WTC11 (cell line): Measurements from ENCODE around the gene ZDBF2. TPM values are rescaled to one million over a fixed set of nuclear protein-coding genes. Genes with fewer than 3 reads are reported as not detected.

Experiments used
- MYBL2 ChIP-seq: sonication (generic); formaldehyde crosslinking; IDR thresholded peaks from 2 replicates; pipeline ENCODE4 v1.8.1; 2023; ENCODE audit warnings: mild to moderate bottlenecking, moderate library complexity, missing genetic modification reagents
- NR1H2 ChIP-seq: sonication (generic); formaldehyde crosslinking; IDR thresholded peaks from 2 replicates; pipeline ENCODE4 v1.9.0; 2021; ENCODE audit warnings: mild to moderate bottlenecking, moderate library complexity, missing genetic modification reagents
- NR3C1 ChIP-seq: sonication (generic); formaldehyde crosslinking; conservative IDR thresholded peaks from 2 replicates; pipeline ENCODE4 v1.8.1; 2023; ENCODE audit warnings: low read depth, mild to moderate bottlenecking, missing genetic modification reagents
- PRRX2 ChIP-seq: fragments of 250-450 bp; sonication (Bioruptor Pico); IDR thresholded peaks from 2 replicates; pipeline ENCODE4 v1.8.0; 2021; ENCODE audit warnings: mild to moderate bottlenecking
- RELA ChIP-seq: sonication (generic); formaldehyde crosslinking; IDR thresholded peaks from 2 replicates; pipeline ENCODE4 v1.8.1; 2022; ENCODE audit warnings: missing genetic modification reagents, mild to moderate bottlenecking, borderline replicate concordance
- ZNF317 ChIP-seq: sonication (generic); formaldehyde crosslinking; IDR thresholded peaks from 2 replicates; pipeline ENCODE4 v1.8.1; 2023; ENCODE audit warnings: low read depth, mild to moderate bottlenecking, moderate library complexity, missing genetic modification reagents, borderline replicate concordance
- ZNF416 ChIP-seq: fragments of 250-450 bp; sonication (Bioruptor Pico); IDR thresholded peaks from 2 replicates; pipeline ENCODE4 v1.9.0; 2021; ENCODE audit warnings: mild to moderate bottlenecking, inconsistent platforms
- ZNF671 ChIP-seq: fragments of 250-450 bp; sonication (Bioruptor Pico); IDR thresholded peaks from 2 replicates; pipeline ENCODE4 v1.8.0; 2021; ENCODE audit warnings: mild to moderate bottlenecking
- total RNA-seq: library from RNA; stranded (reverse); gene quantifications from 3 replicates; pipeline ENCODE4 v1.2.3, GENCODE V29; 2021
- TF ChIP-seq, protein P1 (sequence below): fragments of 250-450 bp; sonication (Bioruptor Pico); IDR thresholded peaks from 2 replicates; pipeline ENCODE4 v1.9.0; 2021; ENCODE audit warnings: mild to moderate bottlenecking
- TF ChIP-seq, protein P2 (sequence below): fragments of 250-450 bp; sonication (Bioruptor Pico); IDR thresholded peaks from 2 replicates; pipeline ENCODE4 v1.9.0; 2021; ENCODE audit warnings: mild to moderate bottlenecking, borderline replicate concordance
- TF ChIP-seq, protein P3 (sequence below): fragments of 200-600 bp; IDR thresholded peaks from 2 replicates; pipeline ENCODE4 v1.8.0; 2022; ENCODE audit warnings: antibody characterized with exemption
- TF ChIP-seq, protein P4 (sequence below): sonication (generic); formaldehyde crosslinking; IDR thresholded peaks from 2 replicates; pipeline ENCODE4 v1.8.0; 2022; ENCODE audit warnings: mild to moderate bottlenecking, missing genetic modification reagents
- TF ChIP-seq, protein P5 (sequence below): sonication (generic); formaldehyde crosslinking; IDR thresholded peaks from 2 replicates; pipeline ENCODE4 v1.8.1; 2023; ENCODE audit warnings: mild to moderate bottlenecking, missing genetic modification reagents, moderate library complexity
- TF ChIP-seq, protein P6 (sequence below): sonication (generic); formaldehyde crosslinking; IDR thresholded peaks from 2 replicates; pipeline ENCODE4 v1.8.1; 2023; ENCODE audit warnings: mild to moderate bottlenecking, missing genetic modification reagents, borderline replicate concordance
- TF ChIP-seq, protein P7 (sequence below): fragments of 250-450 bp; sonication (Bioruptor Pico); IDR thresholded peaks from 2 replicates; pipeline ENCODE4 v2.1.2; 2022; ENCODE audit warnings: mild to moderate bottlenecking, moderate library complexity
- TF ChIP-seq, protein P8 (sequence below): fragments of 250-450 bp; sonication (Bioruptor Pico); IDR thresholded peaks from 2 replicates; pipeline ENCODE4 v1.9.0; 2021; ENCODE audit warnings: mild to moderate bottlenecking

ZDBF2 gene
- total RNA-seq, 1 experiment from 2014 or later = 16.0 TPM

DNA sequence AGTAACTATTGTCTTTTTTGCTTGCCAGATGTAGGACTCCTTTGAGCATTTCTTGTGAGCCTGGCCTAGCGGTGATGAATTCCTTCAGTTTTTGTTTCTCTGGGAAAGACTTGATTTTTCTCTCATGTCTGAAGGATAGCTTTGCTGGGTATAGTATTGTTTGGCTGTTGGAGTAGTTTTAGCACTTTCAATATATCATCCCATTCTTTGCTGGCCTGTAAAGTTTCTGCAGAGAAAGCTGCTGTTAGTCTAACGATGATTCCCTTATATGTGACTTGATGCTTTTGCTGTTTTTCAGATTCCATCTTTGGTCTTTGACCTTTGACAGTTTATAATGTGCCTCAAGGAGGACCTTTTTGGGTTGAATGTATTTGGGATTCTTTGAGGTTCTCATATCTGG lies 12.7 kb downstream of the ZDBF2 start (continued):
- TF ChIP-seq, protein P1, sequence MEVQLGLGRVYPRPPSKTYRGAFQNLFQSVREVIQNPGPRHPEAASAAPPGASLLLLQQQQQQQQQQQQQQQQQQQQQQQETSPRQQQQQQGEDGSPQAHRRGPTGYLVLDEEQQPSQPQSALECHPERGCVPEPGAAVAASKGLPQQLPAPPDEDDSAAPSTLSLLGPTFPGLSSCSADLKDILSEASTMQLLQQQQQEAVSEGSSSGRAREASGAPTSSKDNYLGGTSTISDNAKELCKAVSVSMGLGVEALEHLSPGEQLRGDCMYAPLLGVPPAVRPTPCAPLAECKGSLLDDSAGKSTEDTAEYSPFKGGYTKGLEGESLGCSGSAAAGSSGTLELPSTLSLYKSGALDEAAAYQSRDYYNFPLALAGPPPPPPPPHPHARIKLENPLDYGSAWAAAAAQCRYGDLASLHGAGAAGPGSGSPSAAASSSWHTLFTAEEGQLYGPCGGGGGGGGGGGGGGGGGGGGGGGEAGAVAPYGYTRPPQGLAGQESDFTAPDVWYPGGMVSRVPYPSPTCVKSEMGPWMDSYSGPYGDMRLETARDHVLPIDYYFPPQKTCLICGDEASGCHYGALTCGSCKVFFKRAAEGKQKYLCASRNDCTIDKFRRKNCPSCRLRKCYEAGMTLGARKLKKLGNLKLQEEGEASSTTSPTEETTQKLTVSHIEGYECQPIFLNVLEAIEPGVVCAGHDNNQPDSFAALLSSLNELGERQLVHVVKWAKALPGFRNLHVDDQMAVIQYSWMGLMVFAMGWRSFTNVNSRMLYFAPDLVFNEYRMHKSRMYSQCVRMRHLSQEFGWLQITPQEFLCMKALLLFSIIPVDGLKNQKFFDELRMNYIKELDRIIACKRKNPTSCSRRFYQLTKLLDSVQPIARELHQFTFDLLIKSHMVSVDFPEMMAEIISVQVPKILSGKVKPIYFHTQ = no peak
- TF ChIP-seq RELA (CRISPR knock-in tag) = no peak
- no peak for TF ChIP-seq NR3C1
- TF ChIP-seq PRRX2 (CRISPR knock-in tag) = no peak
- TF ChIP-seq NR1H2 (CRISPR knock-in tag) = no peak
- TF ChIP-seq ZNF416 (CRISPR knock-in tag) = no peak
- TF ChIP-seq ZNF317 (CRISPR knock-in tag) = no peak
- TF ChIP-seq, protein P2, sequence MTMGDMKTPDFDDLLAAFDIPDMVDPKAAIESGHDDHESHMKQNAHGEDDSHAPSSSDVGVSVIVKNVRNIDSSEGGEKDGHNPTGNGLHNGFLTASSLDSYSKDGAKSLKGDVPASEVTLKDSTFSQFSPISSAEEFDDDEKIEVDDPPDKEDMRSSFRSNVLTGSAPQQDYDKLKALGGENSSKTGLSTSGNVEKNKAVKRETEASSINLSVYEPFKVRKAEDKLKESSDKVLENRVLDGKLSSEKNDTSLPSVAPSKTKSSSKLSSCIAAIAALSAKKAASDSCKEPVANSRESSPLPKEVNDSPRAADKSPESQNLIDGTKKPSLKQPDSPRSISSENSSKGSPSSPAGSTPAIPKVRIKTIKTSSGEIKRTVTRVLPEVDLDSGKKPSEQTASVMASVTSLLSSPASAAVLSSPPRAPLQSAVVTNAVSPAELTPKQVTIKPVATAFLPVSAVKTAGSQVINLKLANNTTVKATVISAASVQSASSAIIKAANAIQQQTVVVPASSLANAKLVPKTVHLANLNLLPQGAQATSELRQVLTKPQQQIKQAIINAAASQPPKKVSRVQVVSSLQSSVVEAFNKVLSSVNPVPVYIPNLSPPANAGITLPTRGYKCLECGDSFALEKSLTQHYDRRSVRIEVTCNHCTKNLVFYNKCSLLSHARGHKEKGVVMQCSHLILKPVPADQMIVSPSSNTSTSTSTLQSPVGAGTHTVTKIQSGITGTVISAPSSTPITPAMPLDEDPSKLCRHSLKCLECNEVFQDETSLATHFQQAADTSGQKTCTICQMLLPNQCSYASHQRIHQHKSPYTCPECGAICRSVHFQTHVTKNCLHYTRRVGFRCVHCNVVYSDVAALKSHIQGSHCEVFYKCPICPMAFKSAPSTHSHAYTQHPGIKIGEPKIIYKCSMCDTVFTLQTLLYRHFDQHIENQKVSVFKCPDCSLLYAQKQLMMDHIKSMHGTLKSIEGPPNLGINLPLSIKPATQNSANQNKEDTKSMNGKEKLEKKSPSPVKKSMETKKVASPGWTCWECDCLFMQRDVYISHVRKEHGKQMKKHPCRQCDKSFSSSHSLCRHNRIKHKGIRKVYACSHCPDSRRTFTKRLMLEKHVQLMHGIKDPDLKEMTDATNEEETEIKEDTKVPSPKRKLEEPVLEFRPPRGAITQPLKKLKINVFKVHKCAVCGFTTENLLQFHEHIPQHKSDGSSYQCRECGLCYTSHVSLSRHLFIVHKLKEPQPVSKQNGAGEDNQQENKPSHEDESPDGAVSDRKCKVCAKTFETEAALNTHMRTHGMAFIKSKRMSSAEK = no peak
- TF ChIP-seq ZNF671 (CRISPR knock-in tag) = no peak
- TF ChIP-seq, protein P3, sequence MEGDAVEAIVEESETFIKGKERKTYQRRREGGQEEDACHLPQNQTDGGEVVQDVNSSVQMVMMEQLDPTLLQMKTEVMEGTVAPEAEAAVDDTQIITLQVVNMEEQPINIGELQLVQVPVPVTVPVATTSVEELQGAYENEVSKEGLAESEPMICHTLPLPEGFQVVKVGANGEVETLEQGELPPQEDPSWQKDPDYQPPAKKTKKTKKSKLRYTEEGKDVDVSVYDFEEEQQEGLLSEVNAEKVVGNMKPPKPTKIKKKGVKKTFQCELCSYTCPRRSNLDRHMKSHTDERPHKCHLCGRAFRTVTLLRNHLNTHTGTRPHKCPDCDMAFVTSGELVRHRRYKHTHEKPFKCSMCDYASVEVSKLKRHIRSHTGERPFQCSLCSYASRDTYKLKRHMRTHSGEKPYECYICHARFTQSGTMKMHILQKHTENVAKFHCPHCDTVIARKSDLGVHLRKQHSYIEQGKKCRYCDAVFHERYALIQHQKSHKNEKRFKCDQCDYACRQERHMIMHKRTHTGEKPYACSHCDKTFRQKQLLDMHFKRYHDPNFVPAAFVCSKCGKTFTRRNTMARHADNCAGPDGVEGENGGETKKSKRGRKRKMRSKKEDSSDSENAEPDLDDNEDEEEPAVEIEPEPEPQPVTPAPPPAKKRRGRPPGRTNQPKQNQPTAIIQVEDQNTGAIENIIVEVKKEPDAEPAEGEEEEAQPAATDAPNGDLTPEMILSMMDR = no peak
- TF ChIP-seq, protein P4, sequence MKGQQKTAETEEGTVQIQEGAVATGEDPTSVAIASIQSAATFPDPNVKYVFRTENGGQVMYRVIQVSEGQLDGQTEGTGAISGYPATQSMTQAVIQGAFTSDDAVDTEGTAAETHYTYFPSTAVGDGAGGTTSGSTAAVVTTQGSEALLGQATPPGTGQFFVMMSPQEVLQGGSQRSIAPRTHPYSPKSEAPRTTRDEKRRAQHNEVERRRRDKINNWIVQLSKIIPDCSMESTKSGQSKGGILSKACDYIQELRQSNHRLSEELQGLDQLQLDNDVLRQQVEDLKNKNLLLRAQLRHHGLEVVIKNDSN (CRISPR knock-in tag) = no peak
- TF ChIP-seq, protein P5, sequence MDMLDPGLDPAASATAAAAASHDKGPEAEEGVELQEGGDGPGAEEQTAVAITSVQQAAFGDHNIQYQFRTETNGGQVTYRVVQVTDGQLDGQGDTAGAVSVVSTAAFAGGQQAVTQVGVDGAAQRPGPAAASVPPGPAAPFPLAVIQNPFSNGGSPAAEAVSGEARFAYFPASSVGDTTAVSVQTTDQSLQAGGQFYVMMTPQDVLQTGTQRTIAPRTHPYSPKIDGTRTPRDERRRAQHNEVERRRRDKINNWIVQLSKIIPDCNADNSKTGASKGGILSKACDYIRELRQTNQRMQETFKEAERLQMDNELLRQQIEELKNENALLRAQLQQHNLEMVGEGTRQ (CRISPR knock-in tag) = no peak
- TF ChIP-seq, protein P6, sequence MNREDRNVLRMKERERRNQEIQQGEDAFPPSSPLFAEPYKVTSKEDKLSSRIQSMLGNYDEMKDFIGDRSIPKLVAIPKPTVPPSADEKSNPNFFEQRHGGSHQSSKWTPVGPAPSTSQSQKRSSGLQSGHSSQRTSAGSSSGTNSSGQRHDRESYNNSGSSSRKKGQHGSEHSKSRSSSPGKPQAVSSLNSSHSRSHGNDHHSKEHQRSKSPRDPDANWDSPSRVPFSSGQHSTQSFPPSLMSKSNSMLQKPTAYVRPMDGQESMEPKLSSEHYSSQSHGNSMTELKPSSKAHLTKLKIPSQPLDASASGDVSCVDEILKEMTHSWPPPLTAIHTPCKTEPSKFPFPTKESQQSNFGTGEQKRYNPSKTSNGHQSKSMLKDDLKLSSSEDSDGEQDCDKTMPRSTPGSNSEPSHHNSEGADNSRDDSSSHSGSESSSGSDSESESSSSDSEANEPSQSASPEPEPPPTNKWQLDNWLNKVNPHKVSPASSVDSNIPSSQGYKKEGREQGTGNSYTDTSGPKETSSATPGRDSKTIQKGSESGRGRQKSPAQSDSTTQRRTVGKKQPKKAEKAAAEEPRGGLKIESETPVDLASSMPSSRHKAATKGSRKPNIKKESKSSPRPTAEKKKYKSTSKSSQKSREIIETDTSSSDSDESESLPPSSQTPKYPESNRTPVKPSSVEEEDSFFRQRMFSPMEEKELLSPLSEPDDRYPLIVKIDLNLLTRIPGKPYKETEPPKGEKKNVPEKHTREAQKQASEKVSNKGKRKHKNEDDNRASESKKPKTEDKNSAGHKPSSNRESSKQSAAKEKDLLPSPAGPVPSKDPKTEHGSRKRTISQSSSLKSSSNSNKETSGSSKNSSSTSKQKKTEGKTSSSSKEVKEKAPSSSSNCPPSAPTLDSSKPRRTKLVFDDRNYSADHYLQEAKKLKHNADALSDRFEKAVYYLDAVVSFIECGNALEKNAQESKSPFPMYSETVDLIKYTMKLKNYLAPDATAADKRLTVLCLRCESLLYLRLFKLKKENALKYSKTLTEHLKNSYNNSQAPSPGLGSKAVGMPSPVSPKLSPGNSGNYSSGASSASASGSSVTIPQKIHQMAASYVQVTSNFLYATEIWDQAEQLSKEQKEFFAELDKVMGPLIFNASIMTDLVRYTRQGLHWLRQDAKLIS (CRISPR knock-in tag) = no peak
- TF ChIP-seq, protein P7, sequence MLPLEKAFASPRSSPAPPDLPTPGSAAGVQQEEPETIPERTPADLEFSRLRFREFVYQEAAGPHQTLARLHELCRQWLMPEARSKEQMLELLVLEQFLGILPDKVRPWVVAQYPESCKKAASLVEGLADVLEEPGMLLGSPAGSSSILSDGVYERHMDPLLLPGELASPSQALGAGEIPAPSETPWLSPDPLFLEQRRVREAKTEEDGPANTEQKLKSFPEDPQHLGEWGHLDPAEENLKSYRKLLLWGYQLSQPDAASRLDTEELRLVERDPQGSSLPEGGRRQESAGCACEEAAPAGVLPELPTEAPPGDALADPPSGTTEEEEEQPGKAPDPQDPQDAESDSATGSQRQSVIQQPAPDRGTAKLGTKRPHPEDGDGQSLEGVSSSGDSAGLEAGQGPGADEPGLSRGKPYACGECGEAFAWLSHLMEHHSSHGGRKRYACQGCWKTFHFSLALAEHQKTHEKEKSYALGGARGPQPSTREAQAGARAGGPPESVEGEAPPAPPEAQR (CRISPR knock-in tag) = no peak
- no peak for TF ChIP-seq MYBL2
- TF ChIP-seq, protein P8, sequence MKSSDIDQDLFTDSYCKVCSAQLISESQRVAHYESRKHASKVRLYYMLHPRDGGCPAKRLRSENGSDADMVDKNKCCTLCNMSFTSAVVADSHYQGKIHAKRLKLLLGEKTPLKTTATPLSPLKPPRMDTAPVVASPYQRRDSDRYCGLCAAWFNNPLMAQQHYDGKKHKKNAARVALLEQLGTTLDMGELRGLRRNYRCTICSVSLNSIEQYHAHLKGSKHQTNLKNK = no peak
